ENCODE measurements around the gene GPR15.

The GPR15 gene

DNA sequence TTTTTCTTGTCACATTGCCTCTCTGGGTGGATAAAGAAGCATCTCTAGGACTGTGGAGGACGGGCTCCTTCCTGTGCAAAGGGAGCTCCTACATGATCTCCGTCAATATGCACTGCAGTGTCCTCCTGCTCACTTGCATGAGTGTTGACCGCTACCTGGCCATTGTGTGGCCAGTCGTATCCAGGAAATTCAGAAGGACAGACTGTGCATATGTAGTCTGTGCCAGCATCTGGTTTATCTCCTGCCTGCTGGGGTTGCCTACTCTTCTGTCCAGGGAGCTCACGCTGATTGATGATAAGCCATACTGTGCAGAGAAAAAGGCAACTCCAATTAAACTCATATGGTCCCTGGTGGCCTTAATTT is 478 bp downstream of the GPR15 start:
- no peak for DNase-seq

DNA sequence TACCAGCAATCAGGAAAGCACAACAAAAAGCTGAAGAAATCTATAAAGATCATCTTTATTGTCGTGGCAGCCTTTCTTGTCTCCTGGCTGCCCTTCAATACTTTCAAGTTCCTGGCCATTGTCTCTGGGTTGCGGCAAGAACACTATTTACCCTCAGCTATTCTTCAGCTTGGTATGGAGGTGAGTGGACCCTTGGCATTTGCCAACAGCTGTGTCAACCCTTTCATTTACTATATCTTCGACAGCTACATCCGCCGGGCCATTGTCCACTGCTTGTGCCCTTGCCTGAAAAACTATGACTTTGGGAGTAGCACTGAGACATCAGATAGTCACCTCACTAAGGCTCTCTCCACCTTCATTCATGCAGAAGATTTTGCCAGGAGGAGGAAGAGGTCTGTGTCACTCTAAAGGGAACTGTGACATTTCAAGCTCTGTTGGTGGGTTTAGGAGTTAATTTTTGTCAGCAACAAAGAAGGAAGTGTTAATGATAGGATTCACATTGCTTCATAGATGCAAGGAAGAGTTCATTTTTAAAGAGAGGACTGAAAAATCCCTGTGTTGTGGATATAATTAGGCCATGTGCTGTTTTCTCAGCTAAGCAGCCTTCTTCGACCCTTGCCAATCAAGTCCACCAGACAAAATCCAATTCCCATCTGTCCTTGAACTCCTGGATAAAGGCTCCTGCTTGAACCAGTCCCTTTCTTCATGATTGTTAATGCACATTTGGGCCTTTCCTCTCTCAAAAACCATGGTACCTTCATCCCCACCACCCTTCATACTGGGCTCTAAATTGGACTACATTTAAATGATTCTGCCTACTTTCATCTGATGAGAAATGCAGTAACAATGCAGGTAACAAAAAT is 1.2 kb downstream of the GPR15 start:
- no peak for DNase-seq

GRCh38 chr3:98534168-98534567 is 2.4 kb downstream of the GPR15 start:
- no peak for DNase-seq

DNA sequence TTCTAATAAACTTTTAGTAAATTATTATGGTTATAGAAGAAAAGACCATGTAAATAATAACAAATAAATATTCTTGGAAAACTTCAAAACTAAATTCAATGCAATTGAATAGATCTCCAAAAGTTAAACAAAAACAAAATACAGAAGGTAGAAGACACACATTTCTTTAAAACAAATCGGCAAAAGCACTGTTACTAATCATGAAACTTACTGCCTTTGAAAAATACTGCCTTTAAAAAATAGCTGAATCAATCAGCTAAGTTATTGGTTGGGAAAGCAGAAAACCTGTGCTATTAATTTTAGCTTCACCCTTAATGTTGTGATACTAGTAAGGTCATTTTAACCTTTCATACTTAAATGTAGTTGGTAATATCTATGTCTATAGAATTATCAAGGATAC is 3.0 kb downstream of the GPR15 start:
- DNase-seq, result no peak

DNA sequence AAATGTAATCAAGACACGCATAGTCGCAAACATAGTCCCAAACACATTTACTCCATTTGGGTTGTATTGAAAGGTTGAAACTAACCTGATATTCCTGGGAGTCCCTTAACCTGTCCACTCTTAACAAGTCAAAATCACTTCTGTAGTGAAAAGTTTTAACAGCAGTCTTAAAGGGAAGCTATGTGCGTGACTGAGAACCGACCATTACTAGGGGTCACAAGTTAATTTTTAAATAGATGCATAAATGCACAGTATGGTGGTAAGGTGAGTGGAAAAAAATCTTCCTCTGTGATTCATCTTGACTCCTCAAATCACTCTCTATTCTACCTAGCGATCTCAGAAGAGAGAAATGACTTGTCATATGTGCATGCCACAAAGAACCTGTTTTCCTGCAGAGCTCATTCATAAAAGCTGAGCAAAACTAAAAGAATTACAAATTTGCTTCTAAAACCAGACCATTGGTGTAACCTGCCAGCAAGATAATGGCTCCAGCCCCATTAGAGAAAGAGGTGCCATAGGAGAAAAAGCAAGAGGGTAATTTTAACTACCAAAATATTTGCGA is 4.8 kb downstream of the GPR15 start:
- no peak for DNase-seq

DNA sequence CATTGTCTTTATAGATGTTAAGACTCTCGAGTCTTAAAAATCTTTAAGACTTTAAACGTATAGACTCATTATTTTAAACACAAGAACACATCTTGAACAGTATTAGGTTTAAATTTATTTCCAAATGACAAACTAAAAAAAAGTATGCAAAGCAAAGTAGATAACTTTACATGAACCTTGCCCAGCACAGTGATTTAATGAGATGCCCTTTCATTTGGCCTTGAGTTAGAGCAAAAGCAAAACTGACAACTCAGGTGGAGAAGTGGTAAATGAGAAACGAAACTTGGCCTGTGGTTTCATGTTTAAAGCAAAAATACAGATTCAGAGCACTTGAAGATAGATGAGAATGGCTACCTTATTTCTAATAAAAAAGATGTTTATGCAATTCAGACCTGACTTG is 8.6 kb downstream of the GPR15 start:
- no peak for DNase-seq

- no peak for DNase-seq
These were observed 9.9 kb downstream of the GPR15 start for GRCh38 chr3:98541695-98542094.

GRCh38 chr3:98542623-98543022 is 10.8 kb downstream of the GPR15 start:
- no peak for DNase-seq

- no peak for DNase-seq
These were observed 14.2 kb downstream of the GPR15 start for GRCh38 chr3:98545940-98546339.

DNA sequence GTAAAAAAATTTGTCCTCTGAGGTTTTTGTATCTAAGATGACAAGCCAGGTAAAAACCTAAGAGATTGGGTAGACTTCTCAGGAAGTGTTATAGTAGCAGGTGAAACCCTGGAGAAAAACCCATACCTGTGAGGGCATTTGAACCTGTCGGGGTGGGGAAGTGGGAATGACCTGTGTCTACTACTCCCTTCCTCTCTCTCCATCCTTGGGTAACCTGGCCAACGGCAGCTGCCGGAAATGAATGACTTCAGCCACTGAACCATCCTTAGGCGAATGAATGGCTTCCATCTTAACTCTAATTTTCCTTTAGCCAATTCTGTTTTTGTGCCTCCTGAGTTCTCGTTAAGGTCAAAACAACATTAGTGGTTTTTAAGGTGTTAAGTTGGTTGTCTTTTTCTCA is 16.8 kb downstream of the GPR15 start:
- DNase-seq, result no peak

- no peak for DNase-seq
These were observed 19.1 kb downstream of the GPR15 start for GRCh38 chr3:98550833-98551232.

DNA sequence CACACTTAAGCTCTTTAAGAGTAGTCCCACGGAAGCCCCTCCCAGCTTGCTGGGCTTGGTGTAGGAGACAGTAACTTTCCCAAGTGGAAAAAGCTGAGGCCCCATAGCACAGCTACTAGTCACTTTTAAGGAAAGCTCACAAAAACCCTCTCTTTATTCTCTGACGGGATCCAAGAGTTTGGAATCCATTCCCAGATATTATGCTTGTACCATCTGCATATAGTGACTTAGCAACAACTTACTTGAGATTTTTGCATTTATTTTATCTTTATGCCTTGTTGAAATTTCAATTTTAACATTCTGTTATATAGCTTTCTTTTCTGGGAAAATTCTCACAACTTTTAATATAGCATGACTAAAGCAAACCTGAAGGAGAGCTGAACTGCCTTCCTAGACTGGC is 19.5 kb downstream of the GPR15 start:
- no peak for DNase-seq

DNA sequence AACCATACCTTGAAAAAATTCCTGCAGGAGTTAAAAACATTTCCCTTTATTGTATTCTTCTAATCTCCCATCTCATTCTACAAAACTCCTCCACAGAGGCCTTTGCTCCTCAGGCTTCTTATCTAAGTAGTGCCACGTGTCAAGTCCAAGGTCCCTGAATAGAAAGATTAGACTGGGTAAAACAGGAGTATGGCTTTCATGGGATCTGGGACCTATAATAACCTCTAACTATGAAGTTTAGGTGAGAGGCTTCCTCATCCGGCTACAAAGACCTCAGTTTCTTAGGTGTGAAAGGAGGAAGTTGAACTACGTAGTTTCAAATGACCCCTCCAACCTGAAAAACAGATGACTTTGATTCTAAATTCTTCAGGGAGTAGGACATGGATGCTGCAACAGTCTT is 20.0 kb downstream of the GPR15 start:
- DNase-seq, result no peak

- no peak for DNase-seq
These were observed 20.6 kb downstream of the GPR15 start for GRCh38 chr3:98552232-98553020.

- no peak for DNase-seq
These were observed 21.3 kb downstream of the GPR15 start for GRCh38 chr3:98553021-98553563.

DNA sequence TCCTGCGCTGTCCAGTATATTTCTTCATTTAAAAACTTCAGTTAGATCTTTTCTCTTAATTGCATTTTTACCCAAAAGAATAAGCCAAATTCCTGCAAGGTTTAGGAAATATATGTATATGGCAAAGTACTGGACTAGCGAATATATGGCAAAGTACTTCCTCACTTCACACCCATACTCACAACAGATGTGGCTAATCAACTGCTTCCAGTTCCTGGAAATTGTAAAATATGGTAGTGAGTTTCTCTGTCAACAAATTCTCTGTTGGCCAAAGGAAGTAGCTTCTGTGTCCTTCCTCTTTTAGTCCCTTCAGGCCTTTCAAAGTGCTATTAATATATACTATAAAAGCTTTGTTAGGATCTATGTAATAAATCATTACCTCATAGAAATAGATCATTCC is 22.0 kb downstream of the GPR15 start:
- no peak for DNase-seq

GRCh38 chr3:98554580-98554979 is 22.8 kb downstream of the GPR15 start:
- no peak for DNase-seq

DNA sequence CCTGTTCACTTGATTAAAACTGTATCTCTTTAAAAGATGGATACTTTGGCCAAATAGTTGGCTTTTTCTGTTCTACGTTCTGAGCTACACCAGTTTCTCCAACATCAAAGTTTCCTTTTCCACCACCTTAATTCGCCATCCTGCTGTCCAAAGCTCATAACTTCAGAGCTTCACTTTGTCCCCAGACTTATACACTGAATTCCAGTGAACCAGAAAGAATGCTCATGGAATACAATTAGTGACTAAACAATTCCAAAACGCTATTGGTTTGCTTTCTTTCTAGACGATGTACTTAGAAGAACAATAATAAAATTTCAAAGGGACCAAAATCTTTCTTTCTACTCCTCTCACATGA is 23.2 kb downstream of the GPR15 start:
- no peak for DNase-seq

DNA sequence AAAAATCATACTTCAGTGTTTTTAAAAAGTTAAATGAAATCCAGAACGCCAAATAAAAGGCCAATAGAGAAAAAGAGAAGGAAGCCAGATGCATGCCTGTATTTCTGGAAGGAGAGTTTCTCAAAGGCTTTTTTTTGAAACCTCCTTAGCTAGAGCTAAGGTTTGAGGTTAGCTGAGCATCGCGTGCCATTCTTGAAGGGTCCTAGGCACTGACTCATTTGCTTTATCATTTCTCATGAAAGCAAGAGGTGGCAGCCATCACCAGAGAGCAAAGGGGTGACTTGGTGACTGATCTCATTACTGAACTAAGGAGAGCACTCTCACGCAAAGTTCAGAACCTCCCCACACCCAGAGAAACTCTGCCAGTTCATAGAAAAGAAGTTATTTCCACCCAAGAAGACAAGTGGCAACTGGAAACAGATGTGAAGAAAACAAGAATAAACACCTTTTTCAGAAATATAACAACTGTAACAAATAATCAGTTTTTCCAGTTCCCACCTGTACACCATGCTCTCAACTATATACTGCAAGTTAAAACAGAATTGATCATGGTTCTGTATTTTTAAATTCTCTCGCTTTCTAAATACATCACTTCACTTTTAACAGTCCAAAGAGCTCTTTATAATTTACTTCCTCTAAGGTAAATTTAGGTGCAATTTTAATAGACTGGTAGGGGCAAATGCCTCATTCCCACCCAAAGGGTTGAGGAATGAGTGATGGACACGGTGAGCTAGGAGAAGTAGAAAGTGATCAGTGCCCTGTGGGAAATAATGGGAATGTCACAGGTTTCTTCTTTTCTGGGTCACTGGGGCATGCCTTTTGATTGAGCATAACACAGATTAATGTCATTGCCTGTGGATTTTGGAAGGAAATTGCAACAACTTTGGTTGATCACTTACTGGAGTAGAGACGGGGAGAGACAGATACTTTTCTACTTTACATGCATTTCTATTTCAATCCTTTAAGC is 24.7 kb downstream of the GPR15 start:
- no peak for DNase-seq

- DNase-seq, result no peak
These were observed 25.7 kb downstream of the GPR15 start for GRCh38 chr3:98557324-98558010.

DNA sequence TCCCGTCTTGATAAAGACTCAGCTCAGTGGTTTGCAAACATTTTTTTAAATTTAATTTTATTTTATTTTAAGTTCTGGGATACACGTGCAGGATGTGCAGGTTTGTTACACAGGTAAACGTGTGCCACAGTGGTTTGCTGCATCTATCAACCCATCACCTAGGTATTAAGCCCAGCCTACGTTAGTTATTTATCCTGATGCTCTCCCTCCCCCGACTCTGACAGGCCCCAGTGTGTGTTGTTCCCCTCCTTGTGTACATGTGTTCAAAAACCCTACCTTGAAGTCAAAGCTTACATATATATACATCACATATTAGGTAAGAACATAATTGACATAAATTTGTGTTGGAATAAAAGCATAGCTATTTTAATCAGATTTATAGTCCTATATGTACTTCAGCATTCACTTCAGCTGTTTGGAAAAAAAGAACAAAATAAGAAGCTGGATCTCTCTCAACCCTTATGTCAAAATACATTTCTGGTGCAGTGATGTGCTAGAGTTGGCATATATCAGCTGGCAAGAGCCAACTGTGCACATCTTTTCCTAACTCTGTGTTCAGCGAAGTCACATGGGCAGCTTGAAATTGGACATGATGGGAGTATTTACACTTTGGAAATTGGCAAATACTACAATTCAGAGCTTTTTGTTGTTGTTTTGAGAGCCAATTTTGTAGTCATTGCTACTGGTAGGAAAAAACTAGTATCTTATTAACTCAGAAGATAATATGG is 26.5 kb downstream of the GPR15 start:
- no peak for DNase-seq

Measured in NCI-H345 (cell line).